Measurements from ENCODE around the gene FBXW10.
"Not testable (repeated sequence)": the region's sequence is repeated elsewhere in the genome, so short reads cannot be mapped to it uniquely, and the experiment has no call there.

FBXW10 gene

GRCh38 chr17:18743699-18744421 is at the start of gene FBXW10:
Gene FBXW10 (plus strand): TSS chr17:18744054. CDS start chr17:18744245, 191 bp downstream.
- DNase-seq = not testable (repeated sequence)

GRCh38 chr17:18695143-18695542 is 48.7 kb upstream of the FBXW10 start:
- DNase-seq = not testable (repeated sequence)

DNA sequence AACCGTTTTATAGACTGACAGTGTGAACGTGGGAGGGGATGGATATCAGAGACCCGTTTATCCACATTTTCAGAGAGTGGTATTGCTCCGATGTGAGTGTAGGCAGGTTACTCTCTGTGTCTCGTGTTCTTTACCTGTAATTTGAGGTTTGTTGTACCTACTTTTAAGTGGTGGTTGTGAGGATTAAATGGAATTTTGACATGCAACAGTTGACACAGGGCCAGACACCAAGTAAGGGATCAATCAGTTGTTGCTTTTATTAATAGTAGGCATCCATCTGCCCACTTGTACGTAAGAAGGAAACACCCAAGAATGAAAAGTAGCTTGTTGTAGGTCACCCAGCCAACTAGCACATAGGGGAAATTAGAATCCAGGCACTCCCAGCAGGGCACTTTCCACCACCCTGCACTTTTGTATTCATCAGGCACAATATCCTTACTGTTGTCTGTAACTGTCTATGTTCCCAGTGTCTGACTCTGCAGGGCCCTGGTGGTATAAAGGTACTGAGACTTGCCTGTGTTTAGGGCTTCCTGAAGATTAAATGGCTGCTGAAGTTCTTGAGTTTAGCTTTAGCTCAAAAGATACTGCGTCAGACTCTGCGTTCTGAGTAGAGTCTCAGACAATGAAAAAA is 45.3 kb upstream of the FBXW10 start:
- not testable (repeated sequence) for DNase-seq

DNA sequence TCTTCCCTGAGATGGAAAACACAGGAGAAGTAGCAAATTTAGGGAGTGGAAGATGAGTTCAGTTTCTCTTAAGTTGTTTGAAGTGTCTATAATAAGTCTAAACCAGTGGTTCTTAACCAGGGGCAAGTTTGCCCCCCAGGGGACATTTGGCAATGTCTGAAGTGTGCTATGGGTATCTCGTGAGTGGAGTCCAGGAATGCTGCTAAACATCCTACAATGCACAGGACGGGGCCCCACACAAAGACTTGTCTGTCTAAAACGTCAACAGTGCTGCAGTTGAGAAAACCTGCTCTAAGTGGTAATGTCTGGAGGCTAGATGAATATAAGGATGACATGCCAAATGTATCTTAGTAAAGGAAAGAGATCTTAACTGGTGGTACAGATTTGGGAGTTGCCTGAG is 37.9 kb upstream of the FBXW10 start:
- not testable (repeated sequence) for DNase-seq

DNA sequence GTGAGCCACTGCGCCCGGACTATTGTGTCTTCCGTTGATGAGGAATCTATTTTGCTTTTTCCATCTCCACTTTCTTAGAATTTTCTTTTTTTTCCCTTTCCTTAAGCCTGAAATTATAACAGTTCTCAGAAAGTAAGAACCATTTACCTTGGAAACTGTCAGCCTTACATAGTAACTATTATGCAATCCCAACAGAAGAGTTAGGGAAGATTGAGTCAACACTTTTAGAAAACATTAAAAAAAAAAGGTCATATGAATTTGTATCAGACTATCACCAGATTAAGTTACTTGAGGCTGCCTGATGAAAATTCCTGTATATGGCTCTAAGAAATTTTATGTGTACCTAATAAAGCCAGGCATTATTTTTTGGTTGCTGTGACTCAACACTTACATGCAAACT is 35.6 kb upstream of the FBXW10 start:
- DNase-seq = not testable (repeated sequence)

- peak; percentile 49 for DNase-seq
Observed at GRCh38 chr17:18712354-18712999, 31.4 kb upstream of the FBXW10 start.

DNA sequence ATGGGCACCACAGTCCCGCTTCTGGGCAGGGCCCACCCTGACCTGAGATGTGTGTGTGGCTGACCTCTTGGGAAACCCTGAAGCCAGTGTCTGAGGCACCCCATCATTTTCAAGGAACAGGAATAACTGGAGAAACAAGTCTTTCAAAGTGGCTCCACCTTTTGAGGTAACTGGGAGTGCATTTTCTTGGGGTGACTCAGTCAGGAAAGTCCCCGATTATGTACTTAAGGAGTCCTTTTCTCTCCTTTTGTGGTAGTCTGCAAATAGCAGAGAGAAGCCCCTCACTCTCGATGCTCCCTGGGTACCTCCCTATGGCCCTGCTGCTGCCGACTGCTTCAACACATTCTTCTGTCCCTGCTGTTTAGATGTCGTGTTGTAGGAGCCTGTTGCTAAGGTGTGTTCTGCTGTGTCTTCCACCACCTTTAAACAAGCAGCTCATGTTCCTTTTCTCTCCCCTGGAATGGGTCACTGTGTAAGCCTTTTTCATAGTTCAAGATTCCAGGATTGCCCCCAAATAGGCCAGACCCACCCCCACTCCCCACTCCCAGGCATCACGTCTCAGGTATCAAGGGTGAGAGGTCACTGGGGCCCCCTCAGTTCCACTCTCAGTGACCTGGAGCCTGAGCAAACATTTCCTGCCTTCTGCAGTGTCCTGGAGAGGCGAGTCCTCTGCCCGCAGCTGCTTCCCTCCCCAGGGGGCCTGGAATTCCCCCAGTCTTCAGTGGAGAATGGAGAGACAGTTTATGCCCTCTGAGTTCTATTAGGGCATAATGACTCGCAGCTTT is 25.0 kb upstream of the FBXW10 start:
- DNase-seq = not testable (repeated sequence)

GRCh38 chr17:18719428-18720110 is 24.3 kb upstream of the FBXW10 start:
- DNase-seq = not testable (repeated sequence)

DNA sequence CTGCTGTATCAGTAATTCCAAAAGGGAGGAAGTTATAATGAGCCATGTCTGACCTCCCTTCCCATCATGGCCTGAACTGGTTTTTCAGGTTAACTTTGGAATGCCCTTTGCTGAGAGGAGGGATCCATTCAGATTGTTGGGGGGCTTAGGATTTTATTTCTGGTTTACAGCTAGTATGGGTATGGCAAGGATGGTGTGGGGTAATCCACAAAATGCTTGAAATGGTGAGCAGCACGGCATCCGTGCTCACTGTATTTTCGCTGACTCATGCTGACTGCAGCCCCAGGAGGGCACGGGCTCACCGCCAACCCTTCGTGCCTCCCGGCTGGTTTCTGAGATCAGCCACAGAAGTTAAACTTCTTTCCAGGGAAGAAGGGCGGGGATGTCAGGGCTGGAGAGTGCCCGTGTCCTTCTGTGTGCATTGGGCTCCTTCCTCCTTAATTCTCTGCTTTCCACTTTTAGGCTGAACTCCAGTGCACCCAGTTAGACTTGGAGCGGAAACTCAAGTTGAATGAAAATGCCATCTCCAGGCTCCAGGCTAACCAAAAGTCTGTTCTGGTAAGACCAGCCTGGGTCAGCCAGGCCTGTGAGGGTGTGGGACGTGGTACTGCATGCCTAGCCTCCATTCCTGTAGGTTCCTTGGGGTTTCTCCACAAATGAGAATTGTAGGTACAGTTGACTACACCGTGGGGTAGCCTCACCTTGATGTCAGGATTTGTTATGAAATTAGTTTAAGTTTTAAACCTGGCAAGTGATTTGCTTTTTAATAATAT is 21.9 kb upstream of the FBXW10 start:
- not testable (repeated sequence) for DNase-seq

GRCh38 chr17:18722612-18723011 is 21.2 kb upstream of the FBXW10 start:
- DNase-seq = not testable (repeated sequence)

DNA sequence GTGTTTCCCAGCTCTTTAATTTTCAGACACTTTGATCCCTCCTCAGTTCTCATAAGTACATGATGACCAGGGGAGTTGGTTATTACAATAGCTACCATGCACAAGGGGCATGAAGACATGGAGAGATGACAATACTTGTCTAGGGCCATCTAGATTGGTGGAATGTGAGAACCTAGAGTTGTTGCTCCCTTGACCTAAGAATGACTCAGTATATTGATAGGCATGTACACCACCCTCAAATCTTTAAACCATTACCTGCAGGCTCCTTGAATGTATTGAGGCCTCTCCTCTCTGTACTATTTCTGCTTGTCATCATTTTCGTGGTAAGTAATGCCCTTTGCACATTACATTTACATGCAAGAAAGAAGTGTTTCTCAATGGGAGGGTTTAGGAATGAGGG is 20.3 kb upstream of the FBXW10 start:
- DNase-seq = not testable (repeated sequence)

DNA sequence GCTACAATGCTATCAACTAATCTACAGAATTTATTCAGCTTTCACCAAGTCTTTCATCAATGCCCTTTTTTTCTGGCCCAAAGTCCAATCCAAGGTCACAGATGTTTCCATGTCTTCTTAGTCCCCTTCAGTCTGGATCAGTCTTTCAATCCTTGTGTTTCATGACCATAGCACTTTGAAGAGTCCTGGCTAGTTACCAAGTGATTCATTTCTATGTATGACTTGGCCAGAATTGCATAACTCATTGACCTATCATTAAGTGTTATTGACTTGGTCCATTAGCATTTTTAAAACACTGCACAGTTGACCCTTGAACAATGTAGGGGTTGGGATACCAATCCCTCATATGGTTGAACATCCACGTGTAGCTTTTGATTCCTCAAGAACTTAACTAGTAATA is 11.4 kb upstream of the FBXW10 start:
- DNase-seq = not testable (repeated sequence)

DNA sequence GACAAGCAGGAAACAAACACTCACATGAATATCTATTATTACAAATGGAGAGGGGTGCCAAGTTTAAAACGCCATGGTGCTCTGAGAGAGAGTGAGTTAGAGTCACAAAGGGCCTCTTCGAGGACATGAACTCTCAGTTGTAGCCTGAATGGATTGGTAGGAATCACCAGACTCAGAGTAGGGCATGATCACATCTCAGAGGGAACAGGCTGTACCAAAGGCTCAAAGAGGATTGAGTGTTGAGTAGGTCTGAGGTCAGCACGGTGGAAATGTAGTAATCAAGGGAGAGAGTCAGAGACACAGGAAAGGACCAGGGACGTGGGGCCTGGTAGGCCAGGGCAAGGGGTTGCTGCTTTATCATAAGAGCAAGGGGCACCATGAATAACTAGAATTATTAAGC is 10.5 kb upstream of the FBXW10 start:
- DNase-seq = not testable (repeated sequence)

GRCh38 chr17:18739616-18740391 is 4.0 kb upstream of the FBXW10 start:
- not testable (repeated sequence) for DNase-seq

DNA sequence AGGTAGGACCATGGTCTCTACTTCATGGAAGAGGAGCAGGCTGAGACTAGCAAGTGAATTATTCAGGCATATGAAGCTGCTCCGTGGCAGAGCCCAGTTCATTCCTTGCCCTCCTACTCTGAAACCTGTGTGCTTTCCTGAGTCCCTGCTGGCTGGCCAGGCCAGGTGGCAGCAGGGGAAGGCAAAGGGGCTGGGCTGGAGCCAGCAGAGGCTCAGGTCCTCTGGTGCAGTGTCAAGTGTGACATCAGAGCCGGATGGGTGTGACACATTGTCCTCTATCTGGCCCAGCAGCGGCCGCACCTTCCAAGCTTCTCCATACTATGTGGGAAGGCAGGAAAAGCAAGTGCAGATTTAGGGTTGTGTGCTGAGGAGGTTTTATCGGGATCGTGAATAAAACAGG is 2.6 kb upstream of the FBXW10 start:
- not testable (repeated sequence) for DNase-seq

GRCh38 chr17:18744726-18745125 is 872 bp downstream of the FBXW10 start:
- DNase-seq = not testable (repeated sequence)

GRCh38 chr17:18746551-18746950 is 2.7 kb downstream of the FBXW10 start:
- DNase-seq = not testable (repeated sequence)

- DNase-seq = not testable (repeated sequence)
Observed at GRCh38 chr17:18747501-18747900, 3.6 kb downstream of the FBXW10 start.

GRCh38 chr17:18750242-18750641 is 6.4 kb downstream of the FBXW10 start:
- DNase-seq = not testable (repeated sequence)

- not testable (repeated sequence) for DNase-seq
Observed at GRCh38 chr17:18753829-18754409, 10.1 kb downstream of the FBXW10 start.

All from activated T-cell treated with anti-CD3 and anti-CD28 coated beads for 4 hours (primary cell).